Measurements from ENCODE around the gene CCDC136.

DNA sequence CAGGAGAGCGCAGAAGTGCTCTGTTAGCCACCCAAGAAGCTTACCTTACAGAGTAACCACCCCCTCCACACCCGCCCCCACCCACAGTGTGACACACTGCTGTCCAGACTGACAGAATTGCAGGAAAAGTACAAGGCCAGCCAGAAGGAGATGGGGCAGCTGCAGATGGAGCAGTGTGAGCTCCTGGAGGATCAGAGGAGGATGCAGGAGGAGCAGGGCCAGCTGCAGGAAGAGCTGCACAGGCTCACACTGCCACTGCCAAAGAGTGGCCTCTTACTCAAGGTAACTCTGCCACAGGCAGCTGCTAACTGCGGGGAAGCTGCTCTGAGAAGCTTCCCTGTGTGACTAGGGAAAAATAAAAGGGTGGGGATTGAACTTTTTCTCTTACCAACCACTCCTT, 17.6 kb downstream of the CCDC136 start:
- TF ChIP-seq, protein P1, sequence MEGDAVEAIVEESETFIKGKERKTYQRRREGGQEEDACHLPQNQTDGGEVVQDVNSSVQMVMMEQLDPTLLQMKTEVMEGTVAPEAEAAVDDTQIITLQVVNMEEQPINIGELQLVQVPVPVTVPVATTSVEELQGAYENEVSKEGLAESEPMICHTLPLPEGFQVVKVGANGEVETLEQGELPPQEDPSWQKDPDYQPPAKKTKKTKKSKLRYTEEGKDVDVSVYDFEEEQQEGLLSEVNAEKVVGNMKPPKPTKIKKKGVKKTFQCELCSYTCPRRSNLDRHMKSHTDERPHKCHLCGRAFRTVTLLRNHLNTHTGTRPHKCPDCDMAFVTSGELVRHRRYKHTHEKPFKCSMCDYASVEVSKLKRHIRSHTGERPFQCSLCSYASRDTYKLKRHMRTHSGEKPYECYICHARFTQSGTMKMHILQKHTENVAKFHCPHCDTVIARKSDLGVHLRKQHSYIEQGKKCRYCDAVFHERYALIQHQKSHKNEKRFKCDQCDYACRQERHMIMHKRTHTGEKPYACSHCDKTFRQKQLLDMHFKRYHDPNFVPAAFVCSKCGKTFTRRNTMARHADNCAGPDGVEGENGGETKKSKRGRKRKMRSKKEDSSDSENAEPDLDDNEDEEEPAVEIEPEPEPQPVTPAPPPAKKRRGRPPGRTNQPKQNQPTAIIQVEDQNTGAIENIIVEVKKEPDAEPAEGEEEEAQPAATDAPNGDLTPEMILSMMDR (conservative IDR thresholded peaks at IDR 0.05; ENCODE audit: low read length), result no peak
- no peak for TF ChIP-seq EZH2phosphoT487 (IDR thresholded peaks at IDR 0.05; ENCODE audit: borderline replicate concordance)

Data from Loucy (cell line).